GM18873 (cell line): Measurements from ENCODE around the gene GSS.
A peak's percentile ranks its signal among the peaks of the same experiment; 100 is the strongest.

ENCODE experiments used
- ATAC-seq: cut with Tn5 transposase; IDR thresholded peaks from one replicate; pipeline ENCODE4 v1.9.1; 2021; ENCODE audit warnings: mild to moderate bottlenecking, moderate library complexity, moderate number of reproducible peaks; ENCODE audit not compliant: unreplicated experiment, low FRiP score

The GSS gene

GRCh38 chr20:34955231-34956040 lies at the start of gene GSS, which contains the start of gene MYH7B:
Gene GSS (minus strand): TSS chr20:34955806. CDS start chr20:34951852, 3,954 bp downstream.
Gene MYH7B (plus strand): TSS chr20:34955868. CDS start chr20:34978006, 22,138 bp downstream.
- peak; percentile 71 for ATAC-seq

- no peak for ATAC-seq
These were observed 49.3 kb upstream of the GSS start for GRCh38 chr20:35004749-35005462.

- ATAC-seq, result no peak
These were observed 48.6 kb upstream of the GSS start for GRCh38 chr20:35004051-35004725.

GRCh38 chr20:35003211-35004031 lies 47.8 kb upstream of the GSS start:
- ATAC-seq, result no peak

GRCh38 chr20:35002426-35003210 lies 47.0 kb upstream of the GSS start:
- ATAC-seq, result no peak

- ATAC-seq, result no peak
These were observed 46.2 kb upstream of the GSS start for GRCh38 chr20:35001596-35002362.

- ATAC-seq, result no peak
These were observed 45.5 kb upstream of the GSS start for GRCh38 chr20:35000922-35001595.

GRCh38 chr20:35000311-35000921 lies 44.8 kb upstream of the GSS start:
- ATAC-seq, result no peak

GRCh38 chr20:34999782-35000181 lies 44.2 kb upstream of the GSS start:
- ATAC-seq, result no peak

- no peak for ATAC-seq
These were observed 43.4 kb upstream of the GSS start for GRCh38 chr20:34999021-34999451.

GRCh38 chr20:34998331-34998950 lies 42.8 kb upstream of the GSS start:
- no peak for ATAC-seq

GRCh38 chr20:34997774-34998173 lies 42.2 kb upstream of the GSS start:
- ATAC-seq, result no peak

- no peak for ATAC-seq
These were observed 41.5 kb upstream of the GSS start for GRCh38 chr20:34997131-34997561.

GRCh38 chr20:34996243-34997028 lies 40.8 kb upstream of the GSS start:
- ATAC-seq, result no peak

GRCh38 chr20:34995696-34996095 lies 40.1 kb upstream of the GSS start:
- ATAC-seq, result no peak

GRCh38 chr20:34995192-34995591 lies 39.6 kb upstream of the GSS start:
- ATAC-seq, result no peak
